HEK293 (cell line): ENCODE data around the gene HOGA1.

Source experiments
- CTCF ChIA-PET: fragments of 350-600 bp; formaldehyde crosslinking; extraction: SDS; loops from one replicate; lab custom pipeline; 2021; ENCODE audit warnings: antibody characterized with exemption; lab: Yijun Ruan, JAX
- POLR2A ChIA-PET: fragments of 300-600 bp; formaldehyde crosslinking; extraction: SDS; loops from one replicate; lab custom pipeline; 2020; ENCODE audit warnings: antibody characterized with exemption, inconsistent platforms; lab: Yijun Ruan, JAX
- H3K27ac ChIP-seq: fragments of 200-500 bp; sonication (Bioruptor generic); 2 replicates; pipeline ENCODE4 v1.5.1; 2014; ENCODE audit warnings: low read depth, low read length, control low read depth, inconsistent platforms; ENCODE audit errors: extremely low read depth
- H3K36me3 ChIP-seq, 2 experiments: fragments of 200-500 bp in 1 of 2; sonication (Bioruptor generic) in 1 of 2; 1 replicate in 1 of 2; 2 replicates in 1 of 2; pipeline ENCODE4 v1.5.1; 2014 to 2017; ENCODE audit warnings: inconsistent platforms in 2 of 2, low read length in 2 of 2; ENCODE audit not compliant: control insufficient read depth in 2 of 2, insufficient read depth in 1 of 2
- H3K4me1 ChIP-seq: fragments of 200-500 bp; sonication (Bioruptor generic); 2 replicates; pipeline ENCODE4 v1.5.1; 2014; ENCODE audit warnings: mild to moderate bottlenecking, low read length, inconsistent platforms; ENCODE audit not compliant: control insufficient read depth, insufficient read depth
- H3K4me3 ChIP-seq: 2 replicates; pipeline ENCODE4 v1.5.1; 2011; ENCODE audit warnings: low read depth, mild to moderate bottlenecking, control low read depth, low read length, moderate library complexity
- H3K9me3 ChIP-seq: fragments of 200-500 bp; sonication (Bioruptor generic); 2 replicates; pipeline ENCODE4 v1.5.1; 2014; ENCODE audit warnings: low read depth, low read length, inconsistent platforms; ENCODE audit not compliant: control insufficient read depth, insufficient read depth
- EGR2 ChIP-seq: fragments of 450-650 bp; formaldehyde crosslinking; IDR thresholded peaks from 2 replicates; pipeline ENCODE4 v1.5.1; 2016; ENCODE audit warnings: low read depth, missing biosample characterization, missing genetic modification characterization
- IKZF3 ChIP-seq: fragments of 450-650 bp; IDR thresholded peaks from 2 replicates; pipeline ENCODE4 v1.5.0; 2018; ENCODE audit warnings: missing biosample characterization, mild to moderate bottlenecking, missing genetic modification characterization, moderate library complexity
- KLF1 ChIP-seq: fragments of 450-650 bp; formaldehyde crosslinking; IDR thresholded peaks from 2 replicates; pipeline ENCODE4 v1.5.1; 2016; ENCODE audit warnings: missing biosample characterization, missing genetic modification characterization
- OSR2 ChIP-seq: fragments of 450-650 bp; formaldehyde crosslinking; IDR thresholded peaks from 2 replicates; pipeline ENCODE4 v1.5.1; 2016; ENCODE audit warnings: missing biosample characterization, missing genetic modification characterization
- SP2 ChIP-seq: fragments of 450-650 bp; formaldehyde crosslinking; IDR thresholded peaks from 2 replicates; pipeline ENCODE4 v1.5.1; 2016; ENCODE audit warnings: missing biosample characterization, missing genetic modification characterization
- TRIM28 ChIP-seq: IDR thresholded peaks from 2 replicates; pipeline ENCODE4 v1.6.1; 2011; ENCODE audit warnings: low read length, control low read depth, borderline replicate concordance
- ZBTB17 ChIP-seq: fragments of 450-650 bp; formaldehyde crosslinking; IDR thresholded peaks from 2 replicates; pipeline ENCODE4 v1.5.1; 2016; ENCODE audit warnings: missing biosample characterization, missing genetic modification characterization
- ZFHX2 ChIP-seq: fragments of 450-650 bp; formaldehyde crosslinking; conservative IDR thresholded peaks from 2 replicates; pipeline ENCODE4 v1.5.1; 2016; ENCODE audit warnings: missing biosample characterization, missing genetic modification characterization
- ZIC2 ChIP-seq: fragments of 450-650 bp; formaldehyde crosslinking; IDR thresholded peaks from 2 replicates; pipeline ENCODE4 v1.5.1; 2016; ENCODE audit warnings: missing biosample characterization, missing genetic modification characterization
- ZNF132 ChIP-seq: fragments of 450-650 bp; formaldehyde crosslinking; IDR thresholded peaks from 2 replicates; pipeline ENCODE4 v1.5.1; 2017; ENCODE audit warnings: missing biosample characterization, missing genetic modification characterization, borderline replicate concordance
- ZNF350 ChIP-seq: fragments of 450-650 bp; formaldehyde crosslinking; IDR thresholded peaks from 2 replicates; pipeline ENCODE4 v1.5.0; 2017; ENCODE audit warnings: missing biosample characterization, mild to moderate bottlenecking, missing genetic modification characterization
- ZNF394 ChIP-seq: fragments of 450-650 bp; formaldehyde crosslinking; IDR thresholded peaks from 2 replicates; pipeline ENCODE4 v1.5.1; 2016; ENCODE audit warnings: missing biosample characterization, missing genetic modification characterization, mild to moderate bottlenecking, moderate library complexity, borderline replicate concordance
- ZNF529 ChIP-seq: fragments of 450-650 bp; formaldehyde crosslinking; IDR thresholded peaks from 2 replicates; pipeline ENCODE4 v1.5.1; 2017; ENCODE audit warnings: missing genetic modification characterization, missing biosample characterization; ENCODE audit not compliant: insufficient replicate concordance
- ZNF629 ChIP-seq: fragments of 450-650 bp; formaldehyde crosslinking; IDR thresholded peaks from 2 replicates; pipeline ENCODE4 v1.5.1; 2017; ENCODE audit warnings: missing biosample characterization, missing genetic modification characterization
- ZNF654 ChIP-seq: fragments of 450-650 bp; formaldehyde crosslinking; IDR thresholded peaks from 2 replicates; pipeline ENCODE4 v1.5.1; 2016; ENCODE audit warnings: low read depth, missing biosample characterization, missing genetic modification characterization
- ZNF660 ChIP-seq: fragments of 450-650 bp; IDR thresholded peaks from 2 replicates; pipeline ENCODE4 v1.5.1; 2018; ENCODE audit warnings: missing biosample characterization, mild to moderate bottlenecking, missing genetic modification characterization
- ZNF837 ChIP-seq: fragments of 450-650 bp; formaldehyde crosslinking; IDR thresholded peaks from 2 replicates; pipeline ENCODE4 v1.5.1; 2016; ENCODE audit warnings: missing biosample characterization, missing genetic modification characterization
- ZSCAN30 ChIP-seq: fragments of 450-650 bp; IDR thresholded peaks from 2 replicates; pipeline ENCODE4 v1.5.1; 2018; ENCODE audit warnings: missing biosample characterization, mild to moderate bottlenecking, missing genetic modification characterization, moderate library complexity
- TF ChIP-seq, protein P1 (sequence below): fragments of 450-650 bp; formaldehyde crosslinking; IDR thresholded peaks from 2 replicates; pipeline ENCODE4 v1.5.1; 2017; ENCODE audit warnings: missing biosample characterization, mild to moderate bottlenecking, missing genetic modification characterization, moderate library complexity
- TF ChIP-seq, protein P2 (sequence below): fragments of 450-650 bp; formaldehyde crosslinking; IDR thresholded peaks from 2 replicates; pipeline ENCODE4 v1.5.1; 2016; ENCODE audit warnings: missing biosample characterization, missing genetic modification characterization, borderline replicate concordance
- TF ChIP-seq, protein P3 (sequence below): fragments of 450-650 bp; formaldehyde crosslinking; IDR thresholded peaks from 2 replicates; pipeline ENCODE4 v1.5.1; 2016; ENCODE audit warnings: missing biosample characterization, missing genetic modification characterization
- TF ChIP-seq, protein P4 (sequence below): fragments of 450-650 bp; formaldehyde crosslinking; IDR thresholded peaks from 2 replicates; pipeline ENCODE4 v1.5.1; 2016; ENCODE audit warnings: missing biosample characterization, missing genetic modification characterization

Gene HOGA1

DNA sequence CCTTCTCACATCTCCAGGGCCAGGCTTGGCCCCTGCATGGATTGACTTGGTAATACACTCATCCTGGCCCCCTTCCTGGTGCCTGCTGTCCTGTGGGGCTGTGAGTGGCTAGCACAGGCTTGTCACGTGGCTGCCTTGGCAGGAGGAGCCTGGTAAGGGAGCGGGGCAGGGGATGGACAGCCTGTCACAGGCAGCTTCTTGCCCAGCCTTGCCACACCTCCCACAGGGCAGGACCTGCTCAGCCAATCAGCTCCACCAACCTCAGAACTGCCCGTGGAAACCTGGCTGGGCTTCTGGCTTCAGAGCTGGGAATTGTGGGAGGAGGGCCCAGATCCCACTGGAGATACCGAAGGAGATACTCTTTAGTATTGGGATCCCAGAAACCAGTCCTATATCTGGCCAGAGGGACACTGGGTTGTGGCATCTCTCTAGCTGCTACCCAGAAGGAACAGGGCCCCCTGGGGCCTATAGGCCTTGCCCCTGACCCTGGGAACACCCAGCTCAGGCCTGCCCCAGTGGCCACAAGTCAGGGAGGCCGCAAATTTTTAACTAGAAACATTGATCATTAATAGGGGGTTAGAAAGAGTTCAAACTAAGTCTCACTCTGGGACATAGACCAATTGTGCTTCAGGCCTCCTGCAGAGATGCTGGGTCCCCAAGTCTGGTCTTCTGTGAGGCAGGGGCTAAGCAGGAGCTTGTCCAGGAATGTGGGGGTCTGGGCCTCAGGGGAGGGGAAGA lies at the start of gene HOGA1 (continued):
- 0 out of 2 replicates have a peak, but pooled peaks have one; percentile 17 for TF ChIP-seq IKZF3 (tag by site-specific recombination)
- TF ChIP-seq ZNF394 = no peak
- peak; percentile 77 for TF ChIP-seq ZBTB17 (tag by site-specific recombination)
- no peak for TF ChIP-seq OSR2 (tag by site-specific recombination)
- TF ChIP-seq ZNF132 = no peak
- TF ChIP-seq ZIC2 (tag by site-specific recombination) = peak; percentile 57
- TF ChIP-seq, protein P1, sequence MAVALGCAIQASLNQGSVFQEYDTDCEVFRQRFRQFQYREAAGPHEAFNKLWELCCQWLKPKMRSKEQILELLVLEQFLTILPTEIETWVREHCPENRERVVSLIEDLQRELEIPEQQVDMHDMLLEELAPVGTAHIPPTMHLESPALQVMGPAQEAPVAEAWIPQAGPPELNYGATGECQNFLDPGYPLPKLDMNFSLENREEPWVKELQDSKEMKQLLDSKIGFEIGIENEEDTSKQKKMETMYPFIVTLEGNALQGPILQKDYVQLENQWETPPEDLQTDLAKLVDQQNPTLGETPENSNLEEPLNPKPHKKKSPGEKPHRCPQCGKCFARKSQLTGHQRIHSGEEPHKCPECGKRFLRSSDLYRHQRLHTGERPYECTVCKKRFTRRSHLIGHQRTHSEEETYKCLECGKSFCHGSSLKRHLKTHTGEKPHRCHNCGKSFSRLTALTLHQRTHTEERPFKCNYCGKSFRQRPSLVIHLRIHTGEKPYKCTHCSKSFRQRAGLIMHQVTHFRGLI (tag by site-specific recombination) = peak; percentile 92
- TF ChIP-seq SP2 (tag by site-specific recombination) = peak; percentile 89
- TF ChIP-seq KLF1 (tag by site-specific recombination) = no peak
- TF ChIP-seq, protein P2, sequence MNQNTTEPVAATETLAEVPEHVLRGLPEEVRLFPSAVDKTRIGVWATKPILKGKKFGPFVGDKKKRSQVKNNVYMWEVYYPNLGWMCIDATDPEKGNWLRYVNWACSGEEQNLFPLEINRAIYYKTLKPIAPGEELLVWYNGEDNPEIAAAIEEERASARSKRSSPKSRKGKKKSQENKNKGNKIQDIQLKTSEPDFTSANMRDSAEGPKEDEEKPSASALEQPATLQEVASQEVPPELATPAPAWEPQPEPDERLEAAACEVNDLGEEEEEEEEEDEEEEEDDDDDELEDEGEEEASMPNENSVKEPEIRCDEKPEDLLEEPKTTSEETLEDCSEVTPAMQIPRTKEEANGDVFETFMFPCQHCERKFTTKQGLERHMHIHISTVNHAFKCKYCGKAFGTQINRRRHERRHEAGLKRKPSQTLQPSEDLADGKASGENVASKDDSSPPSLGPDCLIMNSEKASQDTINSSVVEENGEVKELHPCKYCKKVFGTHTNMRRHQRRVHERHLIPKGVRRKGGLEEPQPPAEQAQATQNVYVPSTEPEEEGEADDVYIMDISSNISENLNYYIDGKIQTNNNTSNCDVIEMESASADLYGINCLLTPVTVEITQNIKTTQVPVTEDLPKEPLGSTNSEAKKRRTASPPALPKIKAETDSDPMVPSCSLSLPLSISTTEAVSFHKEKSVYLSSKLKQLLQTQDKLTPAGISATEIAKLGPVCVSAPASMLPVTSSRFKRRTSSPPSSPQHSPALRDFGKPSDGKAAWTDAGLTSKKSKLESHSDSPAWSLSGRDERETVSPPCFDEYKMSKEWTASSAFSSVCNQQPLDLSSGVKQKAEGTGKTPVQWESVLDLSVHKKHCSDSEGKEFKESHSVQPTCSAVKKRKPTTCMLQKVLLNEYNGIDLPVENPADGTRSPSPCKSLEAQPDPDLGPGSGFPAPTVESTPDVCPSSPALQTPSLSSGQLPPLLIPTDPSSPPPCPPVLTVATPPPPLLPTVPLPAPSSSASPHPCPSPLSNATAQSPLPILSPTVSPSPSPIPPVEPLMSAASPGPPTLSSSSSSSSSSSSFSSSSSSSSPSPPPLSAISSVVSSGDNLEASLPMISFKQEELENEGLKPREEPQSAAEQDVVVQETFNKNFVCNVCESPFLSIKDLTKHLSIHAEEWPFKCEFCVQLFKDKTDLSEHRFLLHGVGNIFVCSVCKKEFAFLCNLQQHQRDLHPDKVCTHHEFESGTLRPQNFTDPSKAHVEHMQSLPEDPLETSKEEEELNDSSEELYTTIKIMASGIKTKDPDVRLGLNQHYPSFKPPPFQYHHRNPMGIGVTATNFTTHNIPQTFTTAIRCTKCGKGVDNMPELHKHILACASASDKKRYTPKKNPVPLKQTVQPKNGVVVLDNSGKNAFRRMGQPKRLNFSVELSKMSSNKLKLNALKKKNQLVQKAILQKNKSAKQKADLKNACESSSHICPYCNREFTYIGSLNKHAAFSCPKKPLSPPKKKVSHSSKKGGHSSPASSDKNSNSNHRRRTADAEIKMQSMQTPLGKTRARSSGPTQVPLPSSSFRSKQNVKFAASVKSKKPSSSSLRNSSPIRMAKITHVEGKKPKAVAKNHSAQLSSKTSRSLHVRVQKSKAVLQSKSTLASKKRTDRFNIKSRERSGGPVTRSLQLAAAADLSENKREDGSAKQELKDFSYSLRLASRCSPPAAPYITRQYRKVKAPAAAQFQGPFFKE (tag by site-specific recombination) = no peak
- no peak for TF ChIP-seq ZNF629 (tag by site-specific recombination)
- no peak for TF ChIP-seq ZNF837
- TF ChIP-seq, all 188 proteins: peak for 15

DNA sequence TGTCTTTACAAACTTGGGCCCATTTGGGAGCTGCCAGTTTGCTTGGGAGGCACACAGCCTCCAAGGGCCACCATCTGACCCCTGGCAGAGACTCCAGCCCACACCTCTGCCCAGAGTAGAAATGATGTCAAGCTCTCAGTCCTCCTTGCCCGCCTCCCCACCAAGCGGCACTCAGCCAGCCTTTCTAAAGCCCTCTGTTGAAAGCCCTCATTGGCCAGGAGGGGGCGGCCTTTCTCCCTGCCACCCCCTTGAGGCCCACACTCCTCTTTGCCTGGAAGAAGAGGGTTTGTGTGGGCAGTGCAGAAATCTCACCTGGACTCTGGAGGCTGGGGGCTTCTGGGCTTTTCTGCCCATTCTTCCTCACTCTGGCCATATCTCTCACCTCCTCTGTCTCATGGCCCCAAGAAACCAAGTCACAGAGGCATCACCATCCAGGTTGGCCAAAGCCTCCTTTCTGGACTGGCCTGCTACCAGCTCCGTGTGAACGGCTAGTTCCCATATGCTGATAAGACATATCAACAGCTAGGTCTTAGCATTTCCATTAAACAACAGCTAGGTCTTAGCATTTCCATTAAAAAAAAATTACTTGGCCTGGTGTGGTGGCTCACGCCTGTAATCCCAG lies 49.3 kb upstream of the HOGA1 start:
- Histone ChIP-seq H3K4me1 (no peaks in the 10 kb centered on the region), H3K36me3 (no peaks in the 10 kb centered on the region), H3K27ac (no peak overlapping the region), H3K4me3 (no peak overlapping the region), H3K9me3 (no peaks in the 10 kb centered on the region)
- ChIA-PET POLR2A (no interaction called here), CTCF (interaction anchor here (0.7 to 3.4 kb wide), 20 partner anchors 10 to 549 kb away, joined by 3 to 54 read pairs (median 5); partner anchors contain the start of gene UBTD1)
- TF ChIP-seq ZNF654 (tag by site-specific recombination) = peak; percentile 57
- 0 out of 2 replicates have a peak, but pooled peaks have one; percentile 27 for TF ChIP-seq ZSCAN30 (tag by site-specific recombination)
- peak; percentile 41; the same call in 1 of the 2 replicates for TF ChIP-seq ZFHX2 (tag by site-specific recombination)
- TF ChIP-seq, protein P3, sequence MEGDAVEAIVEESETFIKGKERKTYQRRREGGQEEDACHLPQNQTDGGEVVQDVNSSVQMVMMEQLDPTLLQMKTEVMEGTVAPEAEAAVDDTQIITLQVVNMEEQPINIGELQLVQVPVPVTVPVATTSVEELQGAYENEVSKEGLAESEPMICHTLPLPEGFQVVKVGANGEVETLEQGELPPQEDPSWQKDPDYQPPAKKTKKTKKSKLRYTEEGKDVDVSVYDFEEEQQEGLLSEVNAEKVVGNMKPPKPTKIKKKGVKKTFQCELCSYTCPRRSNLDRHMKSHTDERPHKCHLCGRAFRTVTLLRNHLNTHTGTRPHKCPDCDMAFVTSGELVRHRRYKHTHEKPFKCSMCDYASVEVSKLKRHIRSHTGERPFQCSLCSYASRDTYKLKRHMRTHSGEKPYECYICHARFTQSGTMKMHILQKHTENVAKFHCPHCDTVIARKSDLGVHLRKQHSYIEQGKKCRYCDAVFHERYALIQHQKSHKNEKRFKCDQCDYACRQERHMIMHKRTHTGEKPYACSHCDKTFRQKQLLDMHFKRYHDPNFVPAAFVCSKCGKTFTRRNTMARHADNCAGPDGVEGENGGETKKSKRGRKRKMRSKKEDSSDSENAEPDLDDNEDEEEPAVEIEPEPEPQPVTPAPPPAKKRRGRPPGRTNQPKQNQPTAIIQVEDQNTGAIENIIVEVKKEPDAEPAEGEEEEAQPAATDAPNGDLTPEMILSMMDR (tag by site-specific recombination) = peak; percentile 53; the same call in 1 of the 2 replicates
- TF ChIP-seq, protein P4, sequence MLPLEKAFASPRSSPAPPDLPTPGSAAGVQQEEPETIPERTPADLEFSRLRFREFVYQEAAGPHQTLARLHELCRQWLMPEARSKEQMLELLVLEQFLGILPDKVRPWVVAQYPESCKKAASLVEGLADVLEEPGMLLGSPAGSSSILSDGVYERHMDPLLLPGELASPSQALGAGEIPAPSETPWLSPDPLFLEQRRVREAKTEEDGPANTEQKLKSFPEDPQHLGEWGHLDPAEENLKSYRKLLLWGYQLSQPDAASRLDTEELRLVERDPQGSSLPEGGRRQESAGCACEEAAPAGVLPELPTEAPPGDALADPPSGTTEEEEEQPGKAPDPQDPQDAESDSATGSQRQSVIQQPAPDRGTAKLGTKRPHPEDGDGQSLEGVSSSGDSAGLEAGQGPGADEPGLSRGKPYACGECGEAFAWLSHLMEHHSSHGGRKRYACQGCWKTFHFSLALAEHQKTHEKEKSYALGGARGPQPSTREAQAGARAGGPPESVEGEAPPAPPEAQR (tag by site-specific recombination) = no peak
- TF ChIP-seq ZNF350 (tag by site-specific recombination) = no peak
- TF ChIP-seq ZNF660 = peak; percentile 63; the same call in 1 of the 2 replicates
- TF ChIP-seq EGR2 = 0 out of 2 replicates have a peak, but pooled peaks have one; percentile 44
- no peak for TF ChIP-seq TRIM28
- peak; percentile 75 for TF ChIP-seq ZNF529
